ENCODE results near the gene ADGRB3.

DNA sequence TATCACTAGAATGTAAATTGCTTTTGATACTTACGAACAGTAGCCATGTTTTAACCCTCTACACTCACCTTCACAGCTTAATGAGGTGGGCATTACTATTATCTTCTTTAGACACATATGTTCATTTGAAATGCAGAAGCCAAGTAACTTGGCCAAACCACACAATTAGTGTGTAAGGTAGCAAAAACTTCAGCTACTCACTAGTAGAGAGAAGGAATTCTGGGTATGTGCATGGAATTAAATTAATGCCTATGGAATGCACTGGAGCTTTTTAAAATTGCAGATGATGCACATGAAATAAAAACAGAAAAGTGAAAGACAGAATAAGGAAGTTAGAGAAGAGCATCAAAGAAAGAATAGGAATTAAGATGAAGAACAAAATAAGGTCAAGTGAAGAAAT is 494.0 kb downstream of the ADGRB3 start:
- TF ChIP-seq CEBPB (IDR thresholded peaks at IDR 0.05) (no peak), REST (IDR thresholded peaks at IDR 0.05; ENCODE audit: low read depth) (no peak), EP300 (IDR thresholded peaks at IDR 0.05; ENCODE audit: borderline replicate concordance) (no peak), YY1 (IDR thresholded peaks at IDR 0.05; ENCODE audit: low read depth) (no peak), TAF1 (IDR thresholded peaks at IDR 0.05; ENCODE audit: low read depth) (no peak)

All from Ishikawa (cell line).